ENCODE data around the gene REX1BD. TPM values are rescaled to one million over a fixed set of nuclear protein-coding genes. Genes with fewer than 3 reads are reported as not detected.

REX1BD gene
- total and polyA plus RNA-seq, 2 experiments from 2014 or later, result 79.9 to 105 TPM

DNA sequence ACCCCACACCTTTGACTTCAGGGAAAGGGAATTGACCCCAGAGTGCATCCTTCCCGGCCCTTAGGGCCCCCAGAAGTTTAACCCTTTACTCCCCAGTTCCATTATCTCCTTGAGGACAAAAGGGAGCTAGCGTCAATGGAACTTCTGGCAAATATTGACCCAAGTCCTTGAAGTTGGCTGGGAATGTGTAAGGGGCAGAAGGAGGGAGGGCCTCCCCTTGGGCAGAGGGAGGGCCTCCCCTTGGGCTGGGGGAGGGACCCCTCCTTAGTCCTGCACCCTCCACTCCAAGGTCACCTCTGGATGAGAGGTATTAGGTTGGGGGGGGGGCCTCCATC lies 21.1 kb downstream of the REX1BD start:
- H4K20me1 ChIP-seq (ENCODE audit: insufficient read depth), result no peaks in the 10 kb centered on the region
- WGBS, 2 experiments (ENCODE audit: low coverage in 1 of 2, low lambda C conversion rate in 2 of 2, missing lambda C conversion rate in 2 of 2), result 32% methylated on average over 2 of the region's 2 CpGs
- no peaks in the 10 kb centered on the region for H3K36me3 ChIP-seq (ENCODE audit: low read depth)
- in situ Hi-C loops (cut with MboI), result loop anchor here (10.0 kb wide), 1 partner anchor 235 kb away; no protein-coding TSS in a partner anchor
- no peak overlapping the region for H3K4me3 ChIP-seq
- no peaks in the 10 kb centered on the region for H3K9me3 ChIP-seq (ENCODE audit: low read depth)
- TF ChIP-seq EZH2 (IDR thresholded peaks at IDR 0.05; ENCODE audit: insufficient read depth, poor library complexity, severe bottlenecking) (no peak), EZH2phosphoT487 (IDR thresholded peaks at IDR 0.05; ENCODE audit: insufficient read depth, low read depth) (no peak)
- no peak overlapping the region for H3K27ac ChIP-seq
- H3K4me2 ChIP-seq (ENCODE audit: unreplicated experiment), result no peak overlapping the region
- peaks cover 84% of the 10 kb centered on the region for H3K27me3 ChIP-seq (replicated peaks; ENCODE audit: insufficient read depth)
- H3K4me1 ChIP-seq (ENCODE audit: insufficient read depth), result no peaks in the 10 kb centered on the region
- no peak overlapping the region for H2AFZ ChIP-seq
- H3F3A ChIP-seq (ENCODE audit: insufficient read depth), result 0 out of 2 replicates have a peak, but pooled peaks cover 6% of the 10 kb centered on the region
- H3K79me2 ChIP-seq (ENCODE audit: insufficient read depth), result no peaks in the 10 kb centered on the region
- H3K9ac ChIP-seq, result no peak overlapping the region
- DNase-seq, result no peak
- H3K9me2 ChIP-seq (ENCODE audit: insufficient read depth), result no peaks in the 10 kb centered on the region

DNA sequence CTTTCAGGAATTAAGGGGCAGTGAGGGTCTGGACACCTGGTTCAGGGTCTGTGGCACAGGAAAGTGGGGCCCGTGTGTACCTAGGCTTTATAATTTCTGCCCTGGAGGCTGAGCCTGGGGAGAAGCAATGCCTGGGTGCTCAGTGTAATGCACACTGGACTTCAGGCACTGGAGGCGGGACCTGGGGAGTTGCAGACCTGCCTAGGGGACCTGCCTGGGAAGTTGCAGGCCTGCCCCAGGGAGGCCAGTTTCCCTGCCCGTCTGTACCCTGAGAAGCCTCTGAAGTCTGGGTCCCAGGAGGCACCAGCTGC lies 21.6 kb downstream of the REX1BD start:
- H3K27ac ChIP-seq, result no peak overlapping the region
- no peaks in the 10 kb centered on the region for H3K9me3 ChIP-seq (ENCODE audit: low read depth)
- H3K9me2 ChIP-seq (ENCODE audit: insufficient read depth), result no peaks in the 10 kb centered on the region
- H3K4me1 ChIP-seq (ENCODE audit: insufficient read depth), result no peaks in the 10 kb centered on the region
- no peaks in the 10 kb centered on the region for H3K79me2 ChIP-seq (ENCODE audit: insufficient read depth)
- no peaks in the 10 kb centered on the region for H3K36me3 ChIP-seq (ENCODE audit: low read depth)
- H3F3A ChIP-seq (ENCODE audit: insufficient read depth), result 0 out of 2 replicates have a peak, but pooled peaks cover 6% of the 10 kb centered on the region
- H2AFZ ChIP-seq, result no peak overlapping the region
- H3K4me3 ChIP-seq, result no peak overlapping the region
- DNase-seq, result no peak
- in situ Hi-C loops (cut with MboI), result no loop called here
- H3K27me3 ChIP-seq (replicated peaks; ENCODE audit: insufficient read depth), result peaks cover 84% of the 10 kb centered on the region
- 32 to 35% methylated on average over 3 of the region's 3 CpGs for WGBS, 2 experiments (ENCODE audit: low coverage in 1 of 2, low lambda C conversion rate in 2 of 2, missing lambda C conversion rate in 2 of 2)
- no peak overlapping the region for H3K4me2 ChIP-seq (ENCODE audit: unreplicated experiment)
- TF ChIP-seq EZH2phosphoT487 (IDR thresholded peaks at IDR 0.05; ENCODE audit: insufficient read depth, low read depth), result no peak
- TF ChIP-seq EZH2 (IDR thresholded peaks at IDR 0.05; ENCODE audit: insufficient read depth, poor library complexity, severe bottlenecking), result no peak
- H4K20me1 ChIP-seq (ENCODE audit: insufficient read depth), result no peaks in the 10 kb centered on the region
- no peak overlapping the region for H3K9ac ChIP-seq

DNA sequence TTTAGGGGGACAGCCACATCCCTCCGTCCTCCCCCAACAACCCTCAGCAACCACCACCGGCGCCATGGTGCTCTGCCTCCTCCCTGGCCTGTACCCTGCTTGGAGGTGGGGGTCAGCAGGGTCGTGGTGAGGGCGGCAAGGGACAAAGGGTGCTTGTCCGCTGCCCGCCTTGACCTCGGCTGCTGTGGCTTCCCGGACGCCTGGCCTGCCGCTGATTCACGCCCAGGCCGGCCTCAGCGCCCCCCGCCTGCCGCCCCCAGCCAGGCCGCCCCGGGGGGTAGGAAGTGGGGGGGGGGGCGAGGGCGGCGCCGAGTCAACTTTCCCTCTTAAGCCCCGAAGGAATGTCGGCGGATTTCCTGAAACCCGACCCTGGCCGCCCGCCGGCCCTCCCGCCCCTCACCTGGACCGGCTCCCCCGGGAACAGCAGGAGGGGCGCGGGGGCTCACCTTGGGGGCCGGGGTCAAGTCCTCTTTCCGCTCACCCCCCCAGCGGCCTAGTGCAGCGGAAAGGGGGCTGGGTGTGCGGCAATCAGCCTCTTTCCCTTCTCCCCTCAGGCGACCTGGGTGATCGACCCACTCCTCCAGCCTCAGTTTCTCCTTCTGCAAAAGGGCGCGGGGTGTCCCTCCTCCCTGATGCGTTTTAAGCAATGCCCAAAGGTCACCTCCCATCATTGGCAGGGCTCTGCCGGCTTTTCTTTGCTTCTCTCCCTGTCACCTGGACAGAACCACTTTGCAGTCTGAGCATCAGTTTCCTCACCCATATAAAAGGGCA lies 22.1 kb downstream of the REX1BD start:
- WGBS, 2 experiments (ENCODE audit: low coverage in 1 of 2, low lambda C conversion rate in 2 of 2, missing lambda C conversion rate in 2 of 2), result 8 to 10% methylated on average over 19 to 38 of the region's 45 CpGs
- in situ Hi-C loops (cut with MboI), result no loop called here
- Histone ChIP-seq H3K9ac (no peak overlapping the region), H3K36me3 (ENCODE audit: low read depth) (no peaks in the 10 kb centered on the region), H3K4me2 (ENCODE audit: unreplicated experiment) (no peak overlapping the region), H4K20me1 (ENCODE audit: insufficient read depth) (no peaks in the 10 kb centered on the region), H2AFZ (no peak overlapping the region), H3K9me2 (ENCODE audit: insufficient read depth) (no peaks in the 10 kb centered on the region), H3K27ac (no peak overlapping the region), H3K4me3 (no peak overlapping the region), H3K79me2 (ENCODE audit: insufficient read depth) (no peaks in the 10 kb centered on the region), H3K9me3 (ENCODE audit: low read depth) (no peaks in the 10 kb centered on the region), H3F3A (ENCODE audit: insufficient read depth) (0 out of 2 replicates have a peak, but pooled peaks cover 6% of the 10 kb centered on the region), H3K27me3 (replicated peaks; ENCODE audit: insufficient read depth) (peaks cover 85% of the 10 kb centered on the region), H3K4me1 (ENCODE audit: insufficient read depth) (no peaks in the 10 kb centered on the region)
- DNase-seq, result no peak
- TF ChIP-seq EZH2phosphoT487 (IDR thresholded peaks at IDR 0.05; ENCODE audit: insufficient read depth, low read depth), result peak; percentile 92
- TF ChIP-seq EZH2 (IDR thresholded peaks at IDR 0.05; ENCODE audit: insufficient read depth, poor library complexity, severe bottlenecking), result no peak

DNA sequence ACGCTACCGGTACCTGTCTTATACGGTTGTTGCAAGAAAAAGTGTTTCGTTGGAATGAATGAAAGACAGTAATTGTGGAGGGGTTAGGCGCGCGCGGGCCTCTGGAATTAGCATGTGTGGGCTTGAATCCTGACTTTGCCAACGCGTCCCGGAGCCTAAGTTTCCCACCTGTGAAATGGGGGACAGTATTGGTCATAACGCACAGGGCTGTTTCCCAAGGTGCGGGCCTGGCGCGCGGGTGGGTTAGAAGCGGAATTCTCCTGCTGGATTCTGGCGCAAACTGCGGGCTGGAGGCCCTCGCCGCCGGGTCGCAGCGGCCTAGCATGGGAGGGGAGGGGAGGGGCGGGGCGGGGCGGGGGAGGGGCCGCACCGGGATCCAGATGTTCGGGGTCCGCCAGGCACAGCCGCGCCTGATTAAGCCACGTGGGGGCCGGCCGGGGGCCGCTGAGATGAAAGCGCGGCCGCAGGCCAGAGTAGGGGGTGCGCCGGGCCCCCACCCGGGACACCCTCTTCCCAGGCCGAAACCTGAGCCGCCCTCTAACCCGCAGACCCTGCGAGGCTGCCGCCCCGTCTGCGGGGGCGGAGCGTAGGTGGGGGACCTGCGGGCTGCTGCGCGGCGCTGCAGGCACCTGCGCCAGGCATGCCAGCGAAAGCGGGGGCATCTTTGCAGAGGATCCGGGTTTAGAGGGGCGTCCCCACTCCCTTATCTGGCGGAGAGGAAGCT lies 22.9 kb downstream of the REX1BD start:
- peak; percentile 98 for TF ChIP-seq EZH2 (IDR thresholded peaks at IDR 0.05; ENCODE audit: insufficient read depth, poor library complexity, severe bottlenecking)
- peak; percentile 81; the same call in 1 of the 2 replicates for TF ChIP-seq EZH2phosphoT487 (IDR thresholded peaks at IDR 0.05; ENCODE audit: insufficient read depth, low read depth)
- Histone ChIP-seq H3K4me3 (no peak overlapping the region), H3K36me3 (ENCODE audit: low read depth) (no peaks in the 10 kb centered on the region), H3K4me1 (ENCODE audit: insufficient read depth) (no peaks in the 10 kb centered on the region), H3K9me3 (ENCODE audit: low read depth) (no peaks in the 10 kb centered on the region), H3K27ac (no peak overlapping the region), H3K9me2 (ENCODE audit: insufficient read depth) (no peaks in the 10 kb centered on the region), H3F3A (ENCODE audit: insufficient read depth) (0 out of 2 replicates have a peak, but pooled peaks cover 6% of the 10 kb centered on the region), H3K4me2 (ENCODE audit: unreplicated experiment) (no peak overlapping the region), H3K9ac (no peak overlapping the region), H3K27me3 (replicated peaks; ENCODE audit: insufficient read depth) (peaks cover 80% of the 10 kb centered on the region), H4K20me1 (ENCODE audit: insufficient read depth) (no peaks in the 10 kb centered on the region), H2AFZ (no peak overlapping the region), H3K79me2 (ENCODE audit: insufficient read depth) (no peaks in the 10 kb centered on the region)
- in situ Hi-C loops (cut with MboI), result no loop called here
- WGBS, 2 experiments (ENCODE audit: low coverage in 1 of 2, low lambda C conversion rate in 2 of 2, missing lambda C conversion rate in 2 of 2), result 2 to 4% methylated on average over 41 to 62 of the region's 62 CpGs
- no peak for DNase-seq

Data from GM23248 (cell line).